ENCODE measurements around the gene RFTN1.

GRCh38 chr3:16302082-16302631 lies 211.3 kb downstream of the RFTN1 start:
- no peak for TF ChIP-seq CTCF (IDR thresholded peaks at IDR 0.05; ENCODE audit: low read depth, low read length, missing input control)
- no peak for TF ChIP-seq REST (IDR thresholded peaks at IDR 0.05)
- no peak for TF ChIP-seq YY1 (IDR thresholded peaks at IDR 0.05)
- no peak for TF ChIP-seq RAD21 (IDR thresholded peaks at IDR 0.05)
- TF ChIP-seq JUND (IDR thresholded peaks at IDR 0.05) = no peak
- TF ChIP-seq GABPA (IDR thresholded peaks at IDR 0.05 in 1 of 2, conservative IDR thresholded peaks at IDR 0.05 in 1 of 2) = no peak
- no peak for TF ChIP-seq TAF1 (conservative IDR thresholded peaks at IDR 0.05)
- TF ChIP-seq, protein P1, sequence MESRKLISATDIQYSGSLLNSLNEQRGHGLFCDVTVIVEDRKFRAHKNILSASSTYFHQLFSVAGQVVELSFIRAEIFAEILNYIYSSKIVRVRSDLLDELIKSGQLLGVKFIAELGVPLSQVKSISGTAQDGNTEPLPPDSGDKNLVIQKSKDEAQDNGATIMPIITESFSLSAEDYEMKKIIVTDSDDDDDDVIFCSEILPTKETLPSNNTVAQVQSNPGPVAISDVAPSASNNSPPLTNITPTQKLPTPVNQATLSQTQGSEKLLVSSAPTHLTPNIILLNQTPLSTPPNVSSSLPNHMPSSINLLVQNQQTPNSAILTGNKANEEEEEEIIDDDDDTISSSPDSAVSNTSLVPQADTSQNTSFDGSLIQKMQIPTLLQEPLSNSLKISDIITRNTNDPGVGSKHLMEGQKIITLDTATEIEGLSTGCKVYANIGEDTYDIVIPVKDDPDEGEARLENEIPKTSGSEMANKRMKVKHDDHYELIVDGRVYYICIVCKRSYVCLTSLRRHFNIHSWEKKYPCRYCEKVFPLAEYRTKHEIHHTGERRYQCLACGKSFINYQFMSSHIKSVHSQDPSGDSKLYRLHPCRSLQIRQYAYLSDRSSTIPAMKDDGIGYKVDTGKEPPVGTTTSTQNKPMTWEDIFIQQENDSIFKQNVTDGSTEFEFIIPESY (IDR thresholded peaks at IDR 0.05) = no peak
- TF ChIP-seq MAX (IDR thresholded peaks at IDR 0.05) = no peak
- no peak for TF ChIP-seq FOXA1 (IDR thresholded peaks at IDR 0.05)
- no peak for TF ChIP-seq RXRA (IDR thresholded peaks at IDR 0.05)
- no peak for TF ChIP-seq HNF4A (conservative IDR thresholded peaks at IDR 0.05)
- TF ChIP-seq, protein P2, sequence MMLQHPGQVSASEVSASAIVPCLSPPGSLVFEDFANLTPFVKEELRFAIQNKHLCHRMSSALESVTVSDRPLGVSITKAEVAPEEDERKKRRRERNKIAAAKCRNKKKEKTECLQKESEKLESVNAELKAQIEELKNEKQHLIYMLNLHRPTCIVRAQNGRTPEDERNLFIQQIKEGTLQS (IDR thresholded peaks at IDR 0.05) = no peak
- TF ChIP-seq EGR1 (IDR thresholded peaks at IDR 0.05; ENCODE audit: low read depth in 2 of 2) = no peak

All from liver (tissue), 3 donors.